ENCODE data around the gene ITGA11. TPM values are rescaled to one million over a fixed set of nuclear protein-coding genes. Genes with fewer than 3 reads are reported as not detected.

Gene ITGA11
- total RNA-seq, 1 experiment from 2014 or later: 0.70 TPM

DNA sequence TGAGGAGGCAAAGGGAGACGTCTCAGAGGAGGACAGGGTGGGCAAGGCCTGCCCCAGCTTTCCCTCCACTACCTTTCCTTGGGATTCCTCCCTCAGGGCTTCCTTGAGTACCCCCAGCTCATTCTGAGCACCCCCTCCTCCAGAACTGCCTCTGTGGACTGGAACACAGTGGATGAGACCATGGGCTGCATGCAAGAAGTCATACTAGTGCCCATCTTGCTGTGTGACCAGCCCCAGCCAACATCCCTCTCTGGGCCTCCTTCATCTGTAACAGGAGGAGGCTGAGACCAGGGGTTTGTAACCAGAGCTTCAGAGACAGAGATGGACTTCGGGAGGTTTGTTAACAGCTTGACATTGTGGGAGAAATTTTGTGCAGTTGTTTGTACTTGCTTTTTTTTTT is 128.8 kb downstream of the ITGA11 start:
- intact Hi-C loops (cut with micrococcal nuclease; ENCODE audit: unreplicated experiment): no loop called here

DNA sequence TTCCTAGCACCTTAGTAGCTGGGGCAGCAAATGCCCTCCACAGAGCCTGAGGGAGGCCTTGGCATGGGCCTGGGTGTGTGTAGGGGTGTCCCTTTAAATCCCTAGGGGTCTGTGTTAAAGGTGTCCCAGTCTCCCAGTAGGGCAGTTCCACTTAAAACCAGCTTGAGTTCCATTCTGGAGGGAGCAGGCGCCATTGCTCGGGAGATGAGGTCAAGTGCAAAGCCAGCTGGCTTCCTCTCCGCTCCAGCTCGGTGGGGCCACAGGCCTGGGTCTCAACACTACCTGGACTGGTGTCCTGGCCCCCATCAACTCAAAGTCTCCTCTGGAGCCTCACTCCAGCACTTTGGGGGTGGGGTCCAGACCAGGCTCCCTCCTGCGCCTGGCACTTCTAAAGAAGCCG is 129.2 kb downstream of the ITGA11 start:
- no peak overlapping the region for H3K4me2 ChIP-seq
- no peak overlapping the region for H3K27ac ChIP-seq
- intact Hi-C loops (cut with micrococcal nuclease; ENCODE audit: unreplicated experiment): no loop called here

More for the DNA sequence above, 128.8 kb downstream of the ITGA11 start:
- Histone ChIP-seq H2AFZ (no peak overlapping the region), H3K36me3 (ENCODE audit: low read depth) (no peaks in the 10 kb centered on the region), H3K27me3 (ENCODE audit: insufficient read depth, low read depth) (no peaks in the 10 kb centered on the region), H3K9me3 (ENCODE audit: insufficient read depth, low read depth) (no peaks in the 10 kb centered on the region), H4K20me1 (ENCODE audit: insufficient read depth) (no peaks in the 10 kb centered on the region), H3K4me2 (no peak overlapping the region), H3K9me2 (ENCODE audit: insufficient read depth) (no peaks in the 10 kb centered on the region), H3K4me3 (no peak overlapping the region), H3K79me2 (ENCODE audit: low read depth) (no peaks in the 10 kb centered on the region), H3K4me1 (replicated peaks; ENCODE audit: insufficient read depth) (no peaks in the 10 kb centered on the region), H3F3A (ENCODE audit: insufficient read depth, low read depth) (no peaks in the 10 kb centered on the region), H3K27ac (no peak overlapping the region)
- BruUV-seq (replicated peaks): no TSS peak
- TF ChIP-seq, protein P1, sequence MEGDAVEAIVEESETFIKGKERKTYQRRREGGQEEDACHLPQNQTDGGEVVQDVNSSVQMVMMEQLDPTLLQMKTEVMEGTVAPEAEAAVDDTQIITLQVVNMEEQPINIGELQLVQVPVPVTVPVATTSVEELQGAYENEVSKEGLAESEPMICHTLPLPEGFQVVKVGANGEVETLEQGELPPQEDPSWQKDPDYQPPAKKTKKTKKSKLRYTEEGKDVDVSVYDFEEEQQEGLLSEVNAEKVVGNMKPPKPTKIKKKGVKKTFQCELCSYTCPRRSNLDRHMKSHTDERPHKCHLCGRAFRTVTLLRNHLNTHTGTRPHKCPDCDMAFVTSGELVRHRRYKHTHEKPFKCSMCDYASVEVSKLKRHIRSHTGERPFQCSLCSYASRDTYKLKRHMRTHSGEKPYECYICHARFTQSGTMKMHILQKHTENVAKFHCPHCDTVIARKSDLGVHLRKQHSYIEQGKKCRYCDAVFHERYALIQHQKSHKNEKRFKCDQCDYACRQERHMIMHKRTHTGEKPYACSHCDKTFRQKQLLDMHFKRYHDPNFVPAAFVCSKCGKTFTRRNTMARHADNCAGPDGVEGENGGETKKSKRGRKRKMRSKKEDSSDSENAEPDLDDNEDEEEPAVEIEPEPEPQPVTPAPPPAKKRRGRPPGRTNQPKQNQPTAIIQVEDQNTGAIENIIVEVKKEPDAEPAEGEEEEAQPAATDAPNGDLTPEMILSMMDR (conservative IDR thresholded peaks at IDR 0.05): no peak
- TF ChIP-seq EZH2 (IDR thresholded peaks at IDR 0.05; ENCODE audit: low read depth): no peak
- CTCF ChIA-PET: no interaction called here
- POLR2A ChIA-PET (ENCODE audit: unreplicated experiment): no interaction called here
- DNase-seq: no peak

DNA sequence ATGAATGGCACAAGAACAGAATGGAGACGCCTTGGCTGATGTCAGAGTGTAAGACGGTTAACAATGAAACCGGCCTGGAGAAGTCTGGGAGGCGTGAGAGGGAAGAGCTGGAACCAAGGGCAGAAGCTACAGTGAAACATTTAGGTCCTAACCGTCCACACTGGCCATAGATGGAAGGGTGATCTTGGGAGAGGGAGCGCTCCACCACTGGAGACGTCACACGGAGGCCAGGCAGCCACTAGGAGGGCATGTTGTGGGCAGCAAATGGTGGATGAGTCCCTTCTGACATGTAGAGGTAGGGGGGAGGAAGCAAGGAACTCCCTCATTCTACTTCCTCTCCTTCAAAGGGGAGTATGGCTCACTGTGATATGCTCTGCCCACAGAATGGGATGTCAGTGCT is 130.7 kb downstream of the ITGA11 start:
- H3K9me2 ChIP-seq (ENCODE audit: insufficient read depth): no peaks in the 10 kb centered on the region
- H3K9me3 ChIP-seq (ENCODE audit: insufficient read depth, low read depth): no peaks in the 10 kb centered on the region
- TF ChIP-seq, protein P1 (conservative IDR thresholded peaks at IDR 0.05): no peak
- TF ChIP-seq EZH2 (IDR thresholded peaks at IDR 0.05; ENCODE audit: low read depth): no peak
- CTCF ChIA-PET: no interaction called here
- H3K4me3 ChIP-seq: no peak overlapping the region
- no peaks in the 10 kb centered on the region for H3K36me3 ChIP-seq (ENCODE audit: low read depth)
- no peak overlapping the region for H3K27ac ChIP-seq
- H3K27me3 ChIP-seq (ENCODE audit: insufficient read depth, low read depth): no peaks in the 10 kb centered on the region
- DNase-seq: no peak
- BruUV-seq (replicated peaks): no TSS peak
- POLR2A ChIA-PET (ENCODE audit: unreplicated experiment): no interaction called here
- no peaks in the 10 kb centered on the region for H3K79me2 ChIP-seq (ENCODE audit: low read depth)
- intact Hi-C loops (cut with micrococcal nuclease; ENCODE audit: unreplicated experiment): no loop called here
- H3K4me1 ChIP-seq (replicated peaks; ENCODE audit: insufficient read depth): no peaks in the 10 kb centered on the region
- no peak overlapping the region for H2AFZ ChIP-seq
- no peak overlapping the region for H3K4me2 ChIP-seq
- H3F3A ChIP-seq (ENCODE audit: insufficient read depth, low read depth): no peaks in the 10 kb centered on the region
- H4K20me1 ChIP-seq (ENCODE audit: insufficient read depth): no peaks in the 10 kb centered on the region

More for the DNA sequence above, 129.2 kb downstream of the ITGA11 start:
- H3K9me3 ChIP-seq (ENCODE audit: insufficient read depth, low read depth): no peaks in the 10 kb centered on the region
- no peaks in the 10 kb centered on the region for H4K20me1 ChIP-seq (ENCODE audit: insufficient read depth)
- H3F3A ChIP-seq (ENCODE audit: insufficient read depth, low read depth): no peaks in the 10 kb centered on the region
- H3K27me3 ChIP-seq (ENCODE audit: insufficient read depth, low read depth): no peaks in the 10 kb centered on the region
- H3K36me3 ChIP-seq (ENCODE audit: low read depth): no peaks in the 10 kb centered on the region
- no peak overlapping the region for H2AFZ ChIP-seq
- POLR2A ChIA-PET (ENCODE audit: unreplicated experiment): no interaction called here
- no peaks in the 10 kb centered on the region for H3K9me2 ChIP-seq (ENCODE audit: insufficient read depth)
- no peak for DNase-seq
- H3K4me3 ChIP-seq: no peak overlapping the region
- BruUV-seq (replicated peaks): no TSS peak
- H3K4me1 ChIP-seq (replicated peaks; ENCODE audit: insufficient read depth): no peaks in the 10 kb centered on the region
- CTCF ChIA-PET: no interaction called here
- TF ChIP-seq EZH2 (IDR thresholded peaks at IDR 0.05; ENCODE audit: low read depth): no peak
- TF ChIP-seq, protein P1 (conservative IDR thresholded peaks at IDR 0.05): no peak
- no peaks in the 10 kb centered on the region for H3K79me2 ChIP-seq (ENCODE audit: low read depth)

All from PC-9 (cell line).